ENCODE results near the gene PIH1D2. TPM values are rescaled to one million over a fixed set of nuclear protein-coding genes. Genes with fewer than 3 reads are reported as not detected.
"Not testable (repeated sequence)": the region's sequence is repeated elsewhere in the genome, so short reads cannot be mapped to it uniquely, and the experiment has no call there.

The PIH1D2 gene
- total RNA-seq, 1 experiment from 2014 or later: 1.6 TPM

DNA sequence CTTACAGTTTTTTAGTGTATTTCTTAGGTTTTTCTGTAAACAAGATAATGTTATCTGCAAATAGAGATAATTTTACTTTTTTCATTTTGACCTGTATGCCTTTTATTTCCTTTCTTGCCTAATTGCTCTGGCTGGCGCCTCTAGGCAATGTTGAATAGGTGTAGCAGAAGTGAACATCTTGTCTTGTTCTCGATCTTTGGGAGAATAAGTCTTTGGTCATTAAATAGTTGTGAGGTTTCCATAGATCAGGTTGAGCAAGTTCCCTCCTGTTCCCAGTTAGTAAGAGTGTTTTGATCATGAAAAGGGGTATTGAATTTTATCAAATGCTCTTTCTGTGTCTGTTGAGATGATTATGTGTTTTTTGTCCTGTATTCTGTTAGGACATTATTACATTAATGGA, 24.0 kb downstream of the PIH1D2 start:
- peaks cover 28% of the 10 kb centered on the region for H3K79me2 ChIP-seq (ENCODE audit: insufficient read depth, low read length)
- TF ChIP-seq YY1 (IDR thresholded peaks at IDR 0.05; ENCODE audit: extremely low read depth, insufficient replicate concordance, low read depth, low read length) (no peak), ZNF274 (IDR thresholded peaks at IDR 0.05; ENCODE audit: low read depth, low read length) (no peak), JUND (IDR thresholded peaks at IDR 0.05) (no peak), RAD21 (IDR thresholded peaks at IDR 0.05; ENCODE audit: low read depth) (no peak), FOSL1 (IDR thresholded peaks at IDR 0.05; ENCODE audit: low read depth) (no peak), SP1 (IDR thresholded peaks at IDR 0.05; ENCODE audit: low read depth) (no peak), ELF1 (IDR thresholded peaks at IDR 0.05; ENCODE audit: borderline replicate concordance, low read depth) (no peak), TCF7L2 (IDR thresholded peaks at IDR 0.05; ENCODE audit: borderline replicate concordance, extremely low read depth, insufficient read depth, insufficient read length) (no peak), EZH2 (IDR thresholded peaks at IDR 0.05) (no peak)
- TF ChIP-seq, protein P1, sequence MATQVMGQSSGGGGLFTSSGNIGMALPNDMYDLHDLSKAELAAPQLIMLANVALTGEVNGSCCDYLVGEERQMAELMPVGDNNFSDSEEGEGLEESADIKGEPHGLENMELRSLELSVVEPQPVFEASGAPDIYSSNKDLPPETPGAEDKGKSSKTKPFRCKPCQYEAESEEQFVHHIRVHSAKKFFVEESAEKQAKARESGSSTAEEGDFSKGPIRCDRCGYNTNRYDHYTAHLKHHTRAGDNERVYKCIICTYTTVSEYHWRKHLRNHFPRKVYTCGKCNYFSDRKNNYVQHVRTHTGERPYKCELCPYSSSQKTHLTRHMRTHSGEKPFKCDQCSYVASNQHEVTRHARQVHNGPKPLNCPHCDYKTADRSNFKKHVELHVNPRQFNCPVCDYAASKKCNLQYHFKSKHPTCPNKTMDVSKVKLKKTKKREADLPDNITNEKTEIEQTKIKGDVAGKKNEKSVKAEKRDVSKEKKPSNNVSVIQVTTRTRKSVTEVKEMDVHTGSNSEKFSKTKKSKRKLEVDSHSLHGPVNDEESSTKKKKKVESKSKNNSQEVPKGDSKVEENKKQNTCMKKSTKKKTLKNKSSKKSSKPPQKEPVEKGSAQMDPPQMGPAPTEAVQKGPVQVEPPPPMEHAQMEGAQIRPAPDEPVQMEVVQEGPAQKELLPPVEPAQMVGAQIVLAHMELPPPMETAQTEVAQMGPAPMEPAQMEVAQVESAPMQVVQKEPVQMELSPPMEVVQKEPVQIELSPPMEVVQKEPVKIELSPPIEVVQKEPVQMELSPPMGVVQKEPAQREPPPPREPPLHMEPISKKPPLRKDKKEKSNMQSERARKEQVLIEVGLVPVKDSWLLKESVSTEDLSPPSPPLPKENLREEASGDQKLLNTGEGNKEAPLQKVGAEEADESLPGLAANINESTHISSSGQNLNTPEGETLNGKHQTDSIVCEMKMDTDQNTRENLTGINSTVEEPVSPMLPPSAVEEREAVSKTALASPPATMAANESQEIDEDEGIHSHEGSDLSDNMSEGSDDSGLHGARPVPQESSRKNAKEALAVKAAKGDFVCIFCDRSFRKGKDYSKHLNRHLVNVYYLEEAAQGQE (IDR thresholded peaks at IDR 0.05; ENCODE audit: low read depth): no peak
- TF ChIP-seq, protein P2, sequence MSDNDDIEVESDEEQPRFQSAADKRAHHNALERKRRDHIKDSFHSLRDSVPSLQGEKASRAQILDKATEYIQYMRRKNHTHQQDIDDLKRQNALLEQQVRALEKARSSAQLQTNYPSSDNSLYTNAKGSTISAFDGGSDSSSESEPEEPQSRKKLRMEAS (IDR thresholded peaks at IDR 0.05): no peak
- intact Hi-C loops (cut with micrococcal nuclease): no loop called here
- ChIA-PET CTCF (no interaction called here), POLR2A (interaction anchor here (0.8 kb wide), 1 partner anchor 8 kb away, joined by 5 read pairs; no protein-coding TSS in a partner anchor), RAD21 (ENCODE audit: low non-redundant PET in 1 of 2, low total read pairs in 2 of 2, uncharacterized antibody in 2 of 2, unreplicated experiment in 2 of 2) (no interaction called here)
- no peak for ATAC-seq
- no peaks in the 10 kb centered on the region for H4K20me1 ChIP-seq (ENCODE audit: insufficient read depth)
- no peak overlapping the region for H2AFZ ChIP-seq (ENCODE audit: low read depth, low read length, poor library complexity, severe bottlenecking)
- H3K9me2 ChIP-seq (ENCODE audit: insufficient read depth): no peaks in the 10 kb centered on the region
- H3K4me1 ChIP-seq (ENCODE audit: control insufficient read depth in 1 of 2, insufficient read depth in 2 of 2, low read length in 2 of 2): peaks cover 6 to 15% of the 10 kb centered on the region in 2 experiments; a peak in 3 of 4 replicates
- no peak for DNase-seq (ENCODE audit: low read depth, low spot score)
- no peak overlapping the region for H3K9ac ChIP-seq (ENCODE audit: low read length)
- no peaks in the 10 kb centered on the region for H3K27me3 ChIP-seq (ENCODE audit: insufficient read depth, low read length)
- H3K36me3 ChIP-seq (ENCODE audit: control insufficient read depth in 1 of 2, insufficient read depth in 2 of 2, low read length in 2 of 2): peaks cover 31 to 43% of the 10 kb centered on the region in 2 experiments; a peak in 2 of 4 replicates
- no peaks in the 10 kb centered on the region for H3K9me3 ChIP-seq (ENCODE audit: control insufficient read depth in 1 of 2, insufficient read depth in 1 of 2, low read depth in 1 of 2, low read length in 2 of 2)
- no TSS peak for BruUV-seq (replicated peaks)
- no peak overlapping the region for H3K4me3 ChIP-seq (replicated peaks in 1 of 2; ENCODE audit: low read depth in 1 of 2, low read length in 2 of 2)
- H3K27ac ChIP-seq (ENCODE audit: low read depth, low read length): no peak overlapping the region
- no peak overlapping the region for H3K4me2 ChIP-seq (ENCODE audit: low read length)

DNA sequence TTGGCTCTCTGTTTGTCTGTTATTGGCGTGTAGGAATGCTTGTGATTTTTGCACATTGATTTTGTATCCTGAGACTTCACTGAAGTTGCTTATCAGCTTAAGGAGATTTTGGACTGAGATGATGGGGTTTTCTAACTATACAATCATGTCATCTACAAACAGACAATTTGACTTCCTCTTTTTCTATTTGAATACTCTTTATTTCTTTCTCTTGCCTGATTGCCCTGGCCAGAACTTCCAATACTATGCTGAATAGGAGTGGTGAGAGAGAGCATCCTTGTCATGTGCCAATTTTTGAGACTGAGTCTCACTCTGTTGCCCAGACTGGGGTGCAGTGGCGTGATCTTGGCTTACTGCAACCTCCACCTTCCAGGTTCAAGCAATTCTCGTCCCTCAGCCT, 25.6 kb downstream of the PIH1D2 start:
- H3K9ac ChIP-seq (ENCODE audit: low read length); H3K27me3 ChIP-seq (ENCODE audit: insufficient read depth, low read length); CTCF ChIA-PET; BruUV-seq (replicated peaks); H3K9me3 ChIP-seq (ENCODE audit: control insufficient read depth in 1 of 2, insufficient read depth in 1 of 2, low read depth in 1 of 2, low read length in 2 of 2); POLR2A ChIA-PET; ATAC-seq; H2AFZ ChIP-seq (ENCODE audit: low read depth, low read length, poor library complexity, severe bottlenecking); RAD21 ChIA-PET (ENCODE audit: low non-redundant PET in 1 of 2, low total read pairs in 2 of 2, uncharacterized antibody in 2 of 2, unreplicated experiment in 2 of 2); DNase-seq (ENCODE audit: low read depth, low spot score); H3K4me3 ChIP-seq (replicated peaks in 1 of 2; ENCODE audit: low read depth in 1 of 2, low read length in 2 of 2); H4K20me1 ChIP-seq (ENCODE audit: insufficient read depth); intact Hi-C loops (cut with micrococcal nuclease); H3K9me2 ChIP-seq (ENCODE audit: insufficient read depth): not testable (repeated sequence)
- Histone ChIP-seq H3K4me2 (ENCODE audit: low read length) (peak overlapping the region; percentile 52), H3K4me1 (ENCODE audit: control insufficient read depth in 1 of 2, insufficient read depth in 2 of 2, low read length in 2 of 2) (peaks cover 7 to 27% of the 10 kb centered on the region in 2 experiments; a peak in 3 of 4 replicates), H3K27ac (ENCODE audit: low read depth, low read length) (peak overlapping the region; percentile 41), H3K79me2 (ENCODE audit: insufficient read depth, low read length) (peaks cover 31% of the 10 kb centered on the region), H3K36me3 (ENCODE audit: control insufficient read depth in 1 of 2, insufficient read depth in 2 of 2, low read length in 2 of 2) (peaks cover 34 to 35% of the 10 kb centered on the region in 2 experiments; a peak in 2 of 4 replicates)

DNA sequence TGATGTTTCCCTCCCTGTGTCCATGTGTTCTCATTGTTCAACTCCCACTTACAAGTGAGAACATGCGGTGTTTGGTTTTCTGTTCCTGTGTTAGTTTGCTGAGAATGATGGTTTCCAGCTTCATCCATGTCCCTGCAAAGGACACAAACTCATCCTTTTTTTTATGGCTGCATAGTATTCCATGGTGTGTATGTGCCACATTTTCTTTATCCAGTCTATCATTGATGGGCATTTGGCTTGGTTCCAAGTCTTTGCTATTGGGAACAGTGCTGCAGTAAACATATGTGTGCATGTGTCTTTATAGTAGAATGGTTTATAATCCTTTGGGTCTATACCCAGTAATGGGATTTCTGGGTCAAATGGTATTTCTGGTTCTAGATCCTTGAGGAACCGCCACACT, 27.2 kb downstream of the PIH1D2 start:
- H3K9me2 ChIP-seq (ENCODE audit: insufficient read depth); ATAC-seq; H3K4me2 ChIP-seq (ENCODE audit: low read length); H3K27me3 ChIP-seq (ENCODE audit: insufficient read depth, low read length); H4K20me1 ChIP-seq (ENCODE audit: insufficient read depth); CTCF ChIA-PET; H3K9ac ChIP-seq (ENCODE audit: low read length); DNase-seq (ENCODE audit: low read depth, low spot score); H3K9me3 ChIP-seq (ENCODE audit: control insufficient read depth in 1 of 2, insufficient read depth in 1 of 2, low read depth in 1 of 2, low read length in 2 of 2); H3K4me3 ChIP-seq (replicated peaks in 1 of 2; ENCODE audit: low read depth in 1 of 2, low read length in 2 of 2); H2AFZ ChIP-seq (ENCODE audit: low read depth, low read length, poor library complexity, severe bottlenecking); POLR2A ChIA-PET; intact Hi-C loops (cut with micrococcal nuclease); H3K27ac ChIP-seq (ENCODE audit: low read depth, low read length); RAD21 ChIA-PET (ENCODE audit: low non-redundant PET in 1 of 2, low total read pairs in 2 of 2, uncharacterized antibody in 2 of 2, unreplicated experiment in 2 of 2); BruUV-seq (replicated peaks): not testable (repeated sequence)
- H3K36me3 ChIP-seq (ENCODE audit: control insufficient read depth in 1 of 2, insufficient read depth in 2 of 2, low read length in 2 of 2): peaks cover 22 to 26% of the 10 kb centered on the region in 2 experiments; a peak in 2 of 4 replicates
- H3K79me2 ChIP-seq (ENCODE audit: insufficient read depth, low read length): peaks cover 36% of the 10 kb centered on the region
- H3K4me1 ChIP-seq (ENCODE audit: control insufficient read depth in 1 of 2, insufficient read depth in 2 of 2, low read length in 2 of 2): peaks cover 21 to 43% of the 10 kb centered on the region in 2 experiments
